Stimulated activated CD8-positive, alpha-beta memory T cell treated with anti-CD3 and anti-CD28 coated beads, Interleukin-4, amount 100 ng/mL, for 48 hours (primary cell): Measurements from ENCODE around the gene PDAP1.
A peak's percentile ranks its signal among the peaks of the same experiment; 100 is the strongest.
"Not testable (repeated sequence)": the region's sequence is repeated elsewhere in the genome, so short reads cannot be mapped to it uniquely, and the experiment has no call there.

Experiments
- DNase-seq: peaks from one replicate; pipeline ENCODE4 v3.0.0-alpha.2; 2020

Gene PDAP1

DNA sequence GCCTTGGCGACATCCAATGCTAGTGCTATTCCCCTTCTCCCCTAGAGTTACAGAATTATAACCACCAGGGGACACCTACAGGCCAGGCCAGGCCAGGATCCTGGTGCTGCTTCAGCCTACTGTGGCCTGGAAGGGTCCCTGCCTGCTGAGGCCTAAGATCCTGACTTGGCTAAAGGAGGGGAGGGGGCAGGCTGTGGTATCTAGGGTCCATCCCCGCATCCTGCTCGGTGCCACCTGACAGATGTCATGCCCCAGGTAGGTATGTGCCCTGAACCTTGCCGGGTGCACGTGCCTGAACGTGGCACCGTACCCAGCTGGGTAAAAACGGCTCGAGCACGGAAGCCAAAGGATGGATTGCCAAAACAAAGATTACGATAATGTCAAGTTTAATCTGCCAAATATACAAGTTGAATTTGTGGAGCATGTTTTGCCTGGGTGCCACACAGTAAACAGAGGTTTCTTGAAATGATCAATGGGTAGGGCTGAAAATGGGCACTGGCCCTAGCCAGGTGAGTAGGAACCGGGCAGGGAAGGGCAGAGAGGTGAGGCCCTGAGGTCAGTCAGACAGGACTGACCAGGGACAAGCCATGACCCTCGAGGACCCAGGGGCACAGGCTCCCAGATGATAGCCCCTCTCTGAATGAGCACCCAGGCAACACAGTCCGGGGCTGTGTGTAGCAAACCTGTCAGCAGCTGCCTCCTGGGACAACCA lies 12.6 kb downstream of the PDAP1 start:
- no peak for DNase-seq

DNA sequence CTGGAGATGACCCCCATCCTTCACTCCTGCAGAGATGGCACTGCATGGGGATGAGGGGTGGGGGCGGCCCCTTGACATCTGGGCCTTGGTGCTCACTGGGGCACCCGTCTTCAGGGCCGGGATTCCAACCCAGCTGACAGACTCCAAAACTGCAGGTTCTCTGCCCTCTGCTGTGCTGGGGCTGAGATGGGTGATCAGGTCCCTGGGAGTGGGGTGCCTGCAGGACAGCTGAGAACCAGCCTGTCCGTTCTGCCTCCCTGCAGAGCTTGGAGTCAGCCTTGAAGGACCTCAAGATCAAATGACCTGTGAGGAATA lies 14.3 kb downstream of the PDAP1 start:
- no peak for DNase-seq

- no peak for DNase-seq
Measured at GRCh38 chr7:99393355-99394187, 14.8 kb downstream of the PDAP1 start.

DNA sequence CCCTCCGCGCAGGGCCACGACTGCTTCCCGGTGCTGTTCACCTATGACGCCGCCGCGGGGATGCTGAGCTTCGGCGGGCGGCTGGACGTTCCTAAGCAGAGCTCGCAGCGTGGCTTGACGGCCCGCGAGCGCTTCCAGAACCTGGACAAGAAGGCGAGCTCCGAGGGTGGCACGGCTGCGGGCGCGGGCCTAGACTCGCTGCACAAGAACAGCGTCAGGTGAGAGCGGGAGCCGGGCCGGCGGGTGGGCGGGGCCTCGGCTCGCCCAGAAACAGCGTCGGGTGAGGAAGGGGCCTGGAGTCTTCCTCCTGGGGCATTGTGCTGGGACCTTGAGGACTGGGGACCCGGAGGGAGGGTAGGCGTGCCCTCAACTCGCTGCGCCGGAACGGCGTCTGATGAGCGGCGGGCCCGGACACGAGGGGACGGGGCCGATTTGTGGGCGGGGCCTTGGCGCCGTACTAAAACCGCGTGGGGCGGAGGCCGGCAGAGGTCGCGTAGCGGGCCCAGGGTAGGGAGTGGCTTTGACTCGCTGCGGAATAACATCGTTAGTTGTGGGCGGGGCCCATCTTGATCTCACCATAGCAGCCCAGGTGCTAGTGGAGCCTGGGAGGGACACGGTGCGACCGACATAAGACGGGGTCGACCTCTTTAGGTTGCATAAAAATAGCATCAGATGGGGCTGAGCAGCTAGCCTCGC lies 15.6 kb downstream of the PDAP1 start:
- DNase-seq, result peak; percentile 83

- no peak for DNase-seq
Measured at GRCh38 chr7:99392046-99392445, 16.4 kb downstream of the PDAP1 start.

DNA sequence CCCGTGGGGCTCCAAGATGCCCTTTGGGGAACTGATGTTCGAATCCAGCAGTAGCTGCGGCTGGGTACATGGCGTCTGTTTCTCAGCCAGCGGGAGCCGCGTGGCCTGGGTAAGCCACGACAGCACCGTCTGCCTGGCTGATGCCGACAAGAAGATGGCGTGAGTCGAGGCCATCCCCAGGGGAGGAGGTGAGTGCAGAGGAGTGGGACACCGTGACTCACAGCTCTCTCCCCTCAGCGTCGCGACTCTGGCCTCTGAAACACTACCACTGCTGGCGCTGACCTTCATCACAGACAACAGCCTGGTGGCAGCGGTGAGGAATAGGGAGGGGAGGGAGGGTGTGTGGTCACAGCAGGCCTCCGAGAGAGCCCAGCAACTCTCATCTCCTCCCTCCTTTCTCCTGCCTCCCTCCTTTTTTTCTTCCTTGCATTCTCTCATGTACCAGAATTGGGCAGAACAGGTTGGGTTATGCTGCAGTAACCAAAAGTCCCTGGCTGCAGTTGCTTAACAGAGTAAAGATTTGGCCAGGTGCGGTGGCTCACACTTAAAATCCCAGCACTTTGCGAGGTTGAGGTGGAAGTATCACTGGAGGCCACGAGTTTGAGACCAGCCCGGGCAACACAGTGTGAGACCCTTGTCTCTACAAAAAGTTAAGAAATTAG lies 17.3 kb downstream of the PDAP1 start:
- DNase-seq, result no peak

DNA sequence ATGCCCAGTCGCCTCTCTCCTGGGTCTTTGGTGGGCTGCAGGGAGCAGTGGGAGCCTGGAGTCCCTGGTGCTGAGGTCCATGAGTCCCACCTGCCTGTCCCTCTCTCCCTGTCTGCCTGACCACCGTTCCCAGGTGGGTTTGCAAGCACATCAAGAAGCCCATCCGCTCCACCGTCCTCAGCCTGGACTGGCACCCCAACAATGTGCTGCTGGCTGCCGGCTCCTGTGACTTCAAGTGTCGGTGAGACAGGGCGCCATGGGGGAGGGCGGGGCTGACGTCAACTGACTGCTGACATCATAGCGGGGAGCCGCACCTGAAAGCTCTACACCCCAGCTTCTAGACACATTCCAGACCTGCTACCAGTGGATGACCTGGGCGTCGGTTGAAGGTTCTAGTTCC lies 18.6 kb downstream of the PDAP1 start:
- no peak for DNase-seq

- no peak for DNase-seq
Measured at GRCh38 chr7:99387912-99388311, 20.5 kb downstream of the PDAP1 start.

DNA sequence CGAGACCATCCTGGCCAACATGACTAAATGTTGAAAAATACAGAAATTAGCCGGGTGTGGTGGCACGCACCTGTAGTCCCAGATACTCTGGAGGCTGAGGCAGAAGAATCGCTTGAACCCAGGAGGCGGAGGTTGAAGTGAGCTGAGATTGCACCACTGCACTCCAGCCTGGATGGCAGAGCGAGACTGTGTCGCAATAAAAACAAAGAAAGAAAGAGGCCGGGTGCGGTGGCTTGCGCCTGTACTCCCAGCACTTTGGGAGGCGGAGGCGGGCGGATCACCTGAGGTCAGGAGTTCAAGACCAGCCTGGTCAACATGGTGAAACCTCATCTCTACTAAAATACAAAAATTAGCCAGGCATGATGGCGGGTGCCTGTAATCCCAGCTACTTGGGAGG lies 21.2 kb downstream of the PDAP1 start:
- not testable (repeated sequence) for DNase-seq

GRCh38 chr7:99386584-99387238 lies 21.7 kb downstream of the PDAP1 start:
- no peak for DNase-seq

- no peak for DNase-seq
Measured at GRCh38 chr7:99385564-99385963, 22.8 kb downstream of the PDAP1 start.

DNA sequence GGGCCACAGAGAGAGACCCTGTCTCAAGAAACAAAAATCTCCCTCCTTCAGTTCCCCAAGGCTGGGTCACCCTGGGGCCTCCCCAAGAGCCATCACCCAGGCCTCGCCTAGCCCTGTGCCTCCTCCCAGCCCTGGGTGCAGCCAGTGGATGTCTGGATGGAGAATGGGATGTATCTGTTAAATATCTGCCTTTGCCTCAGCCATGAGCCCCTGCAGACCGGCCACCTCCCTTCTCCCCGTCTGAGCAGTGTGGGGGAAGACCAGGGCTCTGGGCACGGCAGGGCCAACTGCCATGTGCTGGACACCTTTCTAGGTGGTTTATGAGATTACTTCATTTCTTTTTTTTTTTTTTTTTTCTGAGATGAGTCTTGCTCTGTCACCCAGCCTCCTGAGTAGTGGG lies 23.9 kb downstream of the PDAP1 start:
- no peak for DNase-seq

- no peak for DNase-seq
Measured at GRCh38 chr7:99383791-99384370, 24.5 kb downstream of the PDAP1 start.

GRCh38 chr7:99383203-99383602 lies 25.2 kb downstream of the PDAP1 start:
- DNase-seq, result no peak

- no peak for DNase-seq
Measured at GRCh38 chr7:99381664-99382075, 26.7 kb downstream of the PDAP1 start.

GRCh38 chr7:99380823-99381663 lies 27.4 kb downstream of the PDAP1 start:
- peak; percentile 89 for DNase-seq

GRCh38 chr7:99380032-99380822 lies 28.2 kb downstream of the PDAP1 start:
- peak; percentile 61 for DNase-seq

DNA sequence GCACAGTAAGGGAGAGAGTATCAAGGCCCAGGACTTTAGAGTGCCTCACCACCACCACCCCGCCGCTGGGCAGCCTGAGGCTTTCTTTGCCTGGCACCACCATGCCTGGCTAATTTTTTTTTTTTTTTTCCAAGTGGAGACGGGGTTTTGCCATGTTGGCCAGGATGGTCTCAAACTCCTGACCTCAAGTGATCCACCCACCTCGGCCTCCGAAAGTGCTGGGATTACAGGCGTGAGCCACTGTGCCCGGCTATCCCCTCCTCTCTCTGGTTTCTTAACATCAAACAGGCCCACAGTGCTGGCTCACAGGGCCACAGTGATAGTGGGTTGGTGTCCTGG lies 28.7 kb downstream of the PDAP1 start:
- DNase-seq, result not testable (repeated sequence)

- DNase-seq, result peak; percentile 62
Measured at GRCh38 chr7:99379043-99379577, 29.3 kb downstream of the PDAP1 start.

- DNase-seq, result peak; percentile 77
Measured at GRCh38 chr7:99375070-99375807, 33.2 kb downstream of the PDAP1 start.
